SU-DHL-6 (cell line): Measurements from ENCODE around the gene LTO1.
"Not testable (repeated sequence)": the region's sequence is repeated elsewhere in the genome, so short reads cannot be mapped to it uniquely, and the experiment has no call there.

Experiments
- H2AFZ ChIP-seq: fragments of 200-600 bp; sonication (generic); 2 replicates; pipeline ENCODE4 v1.6.1; 2014; ENCODE audit warnings: low read depth, mild to moderate bottlenecking, moderate library complexity, mixed read lengths, antibody characterized with exemption, low read length; ENCODE audit not compliant: severe bottlenecking
- H3F3A ChIP-seq: fragments of 200-600 bp; shearing (Covaris generic); 2 replicates; pipeline ENCODE4 v1.6.0; 2016; ENCODE audit warnings: antibody characterized with exemption, mild to moderate bottlenecking; ENCODE audit not compliant: insufficient read depth
- H3K27ac ChIP-seq: fragments of 200-600 bp; sonication (generic); 2 replicates; pipeline ENCODE4 v1.5.1; 2016; ENCODE audit warnings: low read depth, mild to moderate bottlenecking, low read length, moderate library complexity, mixed read lengths
- H3K27me3 ChIP-seq: fragments of 200-600 bp; sonication (generic), shearing (Covaris generic); 2 replicates; pipeline ENCODE4 v1.6.0; 2014; ENCODE audit warnings: mild to moderate bottlenecking, low read length
- H3K36me3 ChIP-seq: fragments of 200-600 bp; sonication (generic); 2 replicates; pipeline ENCODE4 v1.6.1; 2014; ENCODE audit warnings: mild to moderate bottlenecking, low read length, mixed read lengths
- H3K4me2 ChIP-seq: fragments of 300-600, 200-600 bp; shearing (Covaris generic), sonication (generic); 2 replicates; pipeline ENCODE4 v1.6.0; 2014; ENCODE audit warnings: low read length, low read depth, mild to moderate bottlenecking; ENCODE audit not compliant: poor library complexity, severe bottlenecking
- H3K4me3 ChIP-seq: fragments of 200-600 bp; sonication (generic); 2 replicates; pipeline ENCODE4 v1.5.1; 2014; ENCODE audit warnings: antibody characterized with exemption, low read length, mild to moderate bottlenecking, mixed read lengths; ENCODE audit not compliant: insufficient read depth, poor library complexity, severe bottlenecking
- H3K79me2 ChIP-seq: fragments of 200-600 bp; sonication (generic); 2 replicates; pipeline ENCODE4 v1.6.1; 2014; ENCODE audit warnings: mild to moderate bottlenecking, low read length, moderate library complexity; ENCODE audit not compliant: insufficient read depth
- H3K9ac ChIP-seq: fragments of 200-600 bp; sonication (generic); 2 replicates; pipeline ENCODE4 v1.7.0; 2014; ENCODE audit warnings: mild to moderate bottlenecking, low read length
- H3K9me2 ChIP-seq: fragments of 200-600 bp; sonication (generic); replicated peaks from 2 replicates; pipeline ENCODE4 v1.6.1; 2014; ENCODE audit warnings: low read length; ENCODE audit not compliant: insufficient read depth
- H3K9me3 ChIP-seq: fragments of 200-600 bp; sonication (generic); 2 replicates; pipeline ENCODE4 v1.6.1; 2014; ENCODE audit warnings: low read length, mixed read lengths; ENCODE audit not compliant: insufficient read depth
- H4K20me1 ChIP-seq: fragments of 200-600 bp; sonication (generic); 2 replicates; pipeline ENCODE4 v1.6.1; 2014; ENCODE audit warnings: low read depth, mild to moderate bottlenecking, antibody characterized with exemption, low read length, moderate library complexity, mixed read lengths
- EZH2phosphoT487 ChIP-seq: fragments of 200-600 bp; sonication (generic), shearing (Covaris generic); conservative IDR thresholded peaks from 2 replicates; pipeline ENCODE4 v1.6.1; 2018; ENCODE audit warnings: mild to moderate bottlenecking, antibody characterized with exemption, low read length, moderate library complexity, mixed read lengths
- TF ChIP-seq, protein P1 (sequence below): fragments of 200-600 bp; sonication (generic); IDR thresholded peaks from one replicate; pipeline ENCODE4 v1.5.1; 2017; ENCODE audit warnings: antibody characterized with exemption, mild to moderate bottlenecking, low read length, moderate library complexity; ENCODE audit not compliant: insufficient read depth, poor library complexity, severe bottlenecking

Gene LTO1

DNA sequence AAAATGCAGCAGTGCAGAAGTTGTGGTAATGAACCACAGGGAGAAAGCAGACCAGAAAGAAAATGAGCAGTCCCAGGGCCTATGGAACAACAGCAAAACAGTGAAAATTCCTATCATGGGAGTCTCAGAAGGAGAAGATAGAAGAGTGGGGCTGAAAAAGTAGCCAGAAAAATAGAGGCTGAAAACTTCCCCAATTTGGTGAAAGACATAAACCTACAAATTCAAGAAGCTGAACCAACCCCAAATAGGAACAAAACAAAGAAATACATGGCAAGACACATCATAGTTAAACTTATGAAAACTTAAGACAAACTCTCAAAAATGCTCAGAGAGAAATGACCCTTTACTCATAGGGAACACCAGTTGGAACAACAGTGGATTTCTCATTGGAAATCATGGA lies 17.3 kb upstream of the LTO1 start:
- no peak overlapping the region for H2AFZ ChIP-seq
- H3K9me2 ChIP-seq: no peaks in the 10 kb centered on the region
- TF ChIP-seq EZH2phosphoT487: no peak
- TF ChIP-seq, protein P1, sequence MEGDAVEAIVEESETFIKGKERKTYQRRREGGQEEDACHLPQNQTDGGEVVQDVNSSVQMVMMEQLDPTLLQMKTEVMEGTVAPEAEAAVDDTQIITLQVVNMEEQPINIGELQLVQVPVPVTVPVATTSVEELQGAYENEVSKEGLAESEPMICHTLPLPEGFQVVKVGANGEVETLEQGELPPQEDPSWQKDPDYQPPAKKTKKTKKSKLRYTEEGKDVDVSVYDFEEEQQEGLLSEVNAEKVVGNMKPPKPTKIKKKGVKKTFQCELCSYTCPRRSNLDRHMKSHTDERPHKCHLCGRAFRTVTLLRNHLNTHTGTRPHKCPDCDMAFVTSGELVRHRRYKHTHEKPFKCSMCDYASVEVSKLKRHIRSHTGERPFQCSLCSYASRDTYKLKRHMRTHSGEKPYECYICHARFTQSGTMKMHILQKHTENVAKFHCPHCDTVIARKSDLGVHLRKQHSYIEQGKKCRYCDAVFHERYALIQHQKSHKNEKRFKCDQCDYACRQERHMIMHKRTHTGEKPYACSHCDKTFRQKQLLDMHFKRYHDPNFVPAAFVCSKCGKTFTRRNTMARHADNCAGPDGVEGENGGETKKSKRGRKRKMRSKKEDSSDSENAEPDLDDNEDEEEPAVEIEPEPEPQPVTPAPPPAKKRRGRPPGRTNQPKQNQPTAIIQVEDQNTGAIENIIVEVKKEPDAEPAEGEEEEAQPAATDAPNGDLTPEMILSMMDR: no peak
- no peaks in the 10 kb centered on the region for H3K36me3 ChIP-seq
- no peak overlapping the region for H3K9ac ChIP-seq
- no peaks in the 10 kb centered on the region for H3K9me3 ChIP-seq
- H3K27me3 ChIP-seq: no peaks in the 10 kb centered on the region
- no peak overlapping the region for H3K4me2 ChIP-seq
- no peaks in the 10 kb centered on the region for H3F3A ChIP-seq
- no peak overlapping the region for H3K4me3 ChIP-seq
- H4K20me1 ChIP-seq: no peaks in the 10 kb centered on the region
- no peak overlapping the region for H3K27ac ChIP-seq
- H3K79me2 ChIP-seq: no peaks in the 10 kb centered on the region

DNA sequence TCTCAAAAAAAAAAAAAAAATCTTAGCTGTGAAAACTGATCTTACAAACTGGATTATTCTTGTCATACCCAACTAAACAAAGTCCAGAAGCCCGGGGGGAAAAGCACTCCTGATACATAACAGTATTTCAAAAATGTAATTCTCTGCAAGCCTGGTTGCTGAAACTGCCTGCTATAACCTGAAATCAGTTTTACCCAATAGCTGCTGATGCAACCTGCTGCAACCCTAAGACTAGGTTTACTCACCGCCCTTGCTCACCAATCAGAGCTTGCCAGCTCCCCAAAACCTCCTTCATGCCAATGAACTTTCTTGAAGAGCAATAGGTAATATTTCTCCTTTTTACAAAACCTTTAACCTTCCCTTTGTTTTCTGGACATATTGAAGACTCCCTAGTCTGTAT lies 16.3 kb upstream of the LTO1 start:
- Histone ChIP-seq H3K27me3 (no peaks in the 10 kb centered on the region), H3K27ac (no peak overlapping the region), H3K36me3 (no peaks in the 10 kb centered on the region), H3K4me2 (no peak overlapping the region), H3K79me2 (no peaks in the 10 kb centered on the region), H3K9ac (no peak overlapping the region), H4K20me1 (no peaks in the 10 kb centered on the region), H3K9me3 (no peaks in the 10 kb centered on the region), H3F3A (no peaks in the 10 kb centered on the region), H2AFZ (no peak overlapping the region), H3K4me3 (no peak overlapping the region), H3K9me2 (no peaks in the 10 kb centered on the region)
- no peak for TF ChIP-seq EZH2phosphoT487
- TF ChIP-seq, protein P1: no peak

DNA sequence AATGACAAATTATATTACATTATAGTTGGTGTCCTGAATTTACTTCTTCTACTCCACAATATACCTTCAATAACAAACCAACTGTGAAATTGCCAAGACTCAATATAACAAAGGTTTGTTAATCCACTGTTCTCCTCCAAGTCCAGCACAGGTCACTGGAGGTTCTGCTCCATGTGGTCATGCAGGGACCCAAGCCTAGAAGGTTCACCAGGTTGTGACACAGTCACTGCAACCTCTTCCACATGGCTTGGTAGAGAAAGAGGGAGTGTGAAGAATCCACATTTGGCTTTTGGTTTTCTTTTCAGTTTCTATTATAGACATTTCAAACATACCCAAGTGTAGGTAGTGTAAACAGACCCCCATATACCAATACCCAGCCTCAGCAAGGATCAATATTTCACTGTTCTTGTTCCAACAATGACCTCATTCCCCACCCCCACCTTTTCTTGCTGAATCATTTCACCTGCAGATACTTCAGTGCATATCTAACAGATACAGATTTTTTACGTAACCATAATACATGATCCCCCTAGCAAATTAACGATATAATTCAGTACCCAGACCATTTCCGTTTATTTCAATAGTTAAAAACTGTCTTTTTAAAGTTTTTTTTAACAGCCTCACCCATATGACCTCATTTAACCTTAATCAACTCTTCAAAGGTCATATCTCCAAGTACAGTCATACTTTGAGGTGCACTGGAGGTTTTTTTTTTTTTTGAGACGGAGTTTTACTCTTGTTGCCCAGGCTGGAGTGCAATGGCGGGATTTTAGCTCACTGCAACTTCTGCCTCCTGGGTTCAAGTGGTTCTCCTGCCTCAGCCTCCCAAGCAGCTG lies 14.5 kb upstream of the LTO1 start:
- H3K9me2 ChIP-seq: no peaks in the 10 kb centered on the region

DNA sequence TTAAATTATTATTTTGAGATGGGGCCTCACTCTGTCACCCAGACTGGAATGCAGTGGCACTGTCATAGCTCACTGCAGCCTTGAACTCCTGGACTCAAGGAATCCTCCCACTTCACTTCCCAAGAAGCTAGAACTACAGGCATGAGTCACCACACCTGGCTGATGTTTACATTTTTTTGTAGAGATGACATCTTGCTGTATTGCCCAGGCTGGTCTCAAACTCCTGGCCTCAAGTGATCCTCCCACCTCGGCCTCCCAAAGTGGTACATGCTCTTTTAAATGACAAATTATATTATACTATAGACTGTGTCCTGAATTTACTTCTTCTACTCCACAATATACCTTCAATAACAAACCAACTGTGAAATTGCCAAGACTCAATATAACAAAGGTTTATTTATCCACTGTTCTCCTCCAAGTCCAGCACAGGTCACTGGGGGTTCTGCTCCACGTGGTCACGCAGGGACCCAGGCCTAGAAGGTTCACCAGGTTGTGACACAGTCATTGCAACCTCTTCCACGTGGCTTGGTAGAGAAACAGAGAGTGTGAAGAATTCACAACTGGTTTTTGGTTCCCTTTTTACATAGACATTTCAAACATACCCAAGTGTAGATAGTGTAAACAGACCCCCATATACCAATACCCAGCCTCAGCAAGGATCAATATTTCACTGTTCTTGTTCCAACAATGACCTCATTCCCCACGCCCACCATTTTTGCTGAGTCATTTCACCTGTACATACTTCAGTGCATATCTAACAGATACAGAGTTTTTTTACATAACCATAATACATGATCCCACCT lies 13.0 kb upstream of the LTO1 start:
- not testable (repeated sequence) for H3K27ac ChIP-seq, H3K4me2 ChIP-seq, H3K79me2 ChIP-seq, H3K9ac ChIP-seq, H4K20me1 ChIP-seq, H3K4me3 ChIP-seq, H3K36me3 ChIP-seq, H3K9me2 ChIP-seq, H3K9me3 ChIP-seq, H3K27me3 ChIP-seq, H3F3A ChIP-seq, H2AFZ ChIP-seq

More for the DNA sequence above, 14.5 kb upstream of the LTO1 start:
- Histone ChIP-seq H3K9ac (no peak overlapping the region), H3K27ac (no peak overlapping the region), H3K36me3 (no peaks in the 10 kb centered on the region), H3K4me3 (no peak overlapping the region), H3K4me2 (no peak overlapping the region), H3K9me3 (no peaks in the 10 kb centered on the region), H3K79me2 (no peaks in the 10 kb centered on the region), H3F3A (no peaks in the 10 kb centered on the region), H3K27me3 (no peaks in the 10 kb centered on the region), H2AFZ (no peak overlapping the region), H4K20me1 (no peaks in the 10 kb centered on the region)
- TF ChIP-seq, protein P1: no peak
